HG03469 (cell line): ENCODE data around the gene TBC1D22B.
"Not testable (repeated sequence)": the region's sequence is repeated elsewhere in the genome, so short reads cannot be mapped to it uniquely, and the experiment has no call there.

ENCODE experiments used
- ATAC-seq: cut with Tn5 transposase; IDR thresholded peaks from one replicate; pipeline ENCODE4 v1.9.1; 2021; ENCODE audit warnings: mild to moderate bottlenecking, moderate library complexity, moderate number of reproducible peaks; ENCODE audit not compliant: unreplicated experiment

Gene TBC1D22B

DNA sequence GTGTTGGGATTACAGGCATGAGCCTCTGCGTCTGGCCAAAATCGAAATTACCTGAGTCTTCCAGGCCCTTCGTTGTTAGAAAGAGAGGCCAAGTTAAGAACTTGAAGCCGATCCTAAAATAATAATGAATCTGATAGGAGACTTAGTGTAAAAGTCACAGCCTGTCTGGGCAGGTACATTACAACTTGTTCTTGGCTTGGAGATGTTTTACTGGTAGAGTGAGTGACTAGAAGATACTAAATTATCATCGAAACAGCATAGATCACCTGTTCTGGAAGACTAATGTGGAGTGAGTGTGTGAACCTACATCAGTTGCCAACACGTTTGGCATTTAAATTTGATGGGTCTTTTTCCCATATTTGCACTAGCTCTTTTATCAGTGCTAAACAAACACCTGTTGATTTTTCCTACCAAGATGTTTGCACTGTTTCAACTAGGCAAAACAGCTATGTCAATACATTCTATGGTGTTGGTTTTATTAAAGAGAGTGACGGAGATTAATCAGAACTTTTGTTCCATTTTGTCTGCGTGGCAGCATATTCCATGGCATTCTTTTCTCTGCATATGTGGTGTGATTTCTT is 5.0 kb downstream of the TBC1D22B start:
- no peak for ATAC-seq

DNA sequence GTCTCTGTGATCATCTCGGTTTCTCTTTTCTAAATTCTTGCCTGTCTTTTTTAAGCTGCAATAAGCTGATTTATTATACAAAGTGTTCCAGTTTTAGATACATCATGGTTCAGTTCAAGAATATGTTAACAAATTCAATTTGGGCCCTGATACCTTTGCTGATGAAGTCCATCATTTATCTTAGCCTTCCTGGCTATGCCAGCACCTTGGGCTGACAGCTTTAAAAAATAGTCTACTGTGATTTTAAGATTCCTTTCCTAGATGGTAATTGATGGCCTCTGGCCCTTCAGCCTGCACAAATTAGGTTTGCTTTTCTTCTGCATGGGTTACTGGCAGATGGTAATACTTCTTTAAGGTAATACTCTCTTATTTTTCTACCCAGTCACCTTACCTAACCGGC is 7.4 kb downstream of the TBC1D22B start:
- no peak for ATAC-seq

DNA sequence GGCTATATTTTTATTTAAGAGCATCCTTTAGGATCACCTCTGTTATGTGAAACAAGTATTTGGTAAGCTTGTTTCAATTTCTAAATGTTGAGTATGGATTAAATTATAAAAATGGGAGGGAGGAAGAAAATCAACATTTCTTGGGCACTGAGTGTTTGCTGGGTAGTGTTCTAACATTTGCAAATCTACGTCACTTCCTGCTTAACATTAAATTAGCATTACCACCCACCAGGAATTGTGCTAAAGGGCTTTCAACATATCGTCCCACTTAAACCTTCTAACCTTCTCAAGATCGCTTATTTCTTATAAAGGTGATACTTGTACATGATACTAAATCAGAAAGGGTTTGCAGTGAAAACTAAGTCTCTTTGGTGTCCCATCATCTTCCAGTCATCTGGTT is 8.3 kb downstream of the TBC1D22B start:
- ATAC-seq, result no peak

DNA sequence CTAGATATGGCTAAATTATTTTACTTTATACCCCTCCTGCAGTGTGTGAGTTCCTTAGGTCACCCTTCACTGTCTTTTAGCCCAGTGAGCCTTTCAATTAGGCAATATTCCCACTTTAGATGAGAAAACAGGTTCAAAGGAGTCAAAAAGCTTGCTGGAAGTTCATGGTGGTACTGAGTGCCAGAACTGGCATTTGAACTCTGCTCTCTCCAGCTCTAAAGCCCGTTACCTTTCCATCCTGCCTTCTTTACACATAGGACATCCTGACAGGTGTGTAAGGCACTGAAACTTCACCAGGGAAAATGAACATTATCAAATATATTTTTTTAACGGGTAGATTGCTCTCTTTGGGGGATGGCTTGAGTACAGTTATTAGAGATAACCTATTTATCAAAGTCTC is 11.5 kb downstream of the TBC1D22B start:
- no peak for ATAC-seq

DNA sequence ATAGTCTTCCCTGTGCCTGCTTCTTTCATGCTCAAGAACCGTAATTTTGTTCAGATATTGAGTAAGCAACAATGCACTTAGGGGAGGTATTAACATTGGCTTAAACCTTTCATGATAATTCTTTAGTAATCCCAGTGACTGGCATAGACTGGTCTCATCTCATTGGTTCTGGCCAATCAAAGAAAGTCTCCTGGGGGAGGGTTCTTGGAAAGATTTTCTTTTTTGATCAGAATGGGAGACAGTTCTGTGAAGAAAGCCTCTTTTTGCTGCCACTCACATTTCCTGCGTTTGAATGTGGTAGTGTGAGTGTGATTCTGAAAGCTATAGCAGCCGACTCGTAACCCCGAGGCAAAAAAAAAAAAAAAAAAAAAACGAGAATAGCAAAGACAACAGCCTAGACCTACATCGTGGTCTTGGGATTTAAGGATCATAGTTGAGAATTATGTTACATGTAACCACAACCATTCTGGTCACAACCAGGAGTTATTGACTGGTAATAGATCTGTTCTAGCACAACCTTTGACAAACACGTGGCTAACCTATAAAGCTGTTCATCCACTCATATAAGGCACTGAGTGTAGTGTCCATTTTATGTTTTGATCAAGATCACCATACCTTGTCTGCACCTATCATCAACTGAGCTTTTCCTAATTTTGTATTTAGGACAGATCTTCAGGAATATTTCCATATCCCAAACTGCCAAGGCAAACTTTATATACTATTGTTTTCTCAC is 15.4 kb downstream of the TBC1D22B start:
- no peak for ATAC-seq

DNA sequence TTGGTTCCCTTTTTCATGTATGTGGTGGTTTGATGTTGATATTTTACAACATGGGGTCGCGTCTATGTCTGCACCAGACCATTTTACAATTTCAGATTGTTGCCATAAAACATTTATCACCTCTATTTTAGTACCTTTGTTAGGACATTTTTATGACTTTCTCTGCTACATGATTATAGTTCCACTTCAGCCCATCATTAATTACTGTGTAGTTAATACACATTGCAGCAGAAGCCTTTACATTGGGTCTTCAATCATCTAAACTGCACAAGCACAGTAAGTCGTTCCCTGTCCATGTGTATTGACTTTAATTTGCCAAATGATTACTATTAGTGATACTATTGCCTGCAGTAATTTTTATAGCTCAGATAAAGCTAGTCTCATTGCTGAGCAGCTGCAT is 16.1 kb downstream of the TBC1D22B start:
- ATAC-seq, result no peak

DNA sequence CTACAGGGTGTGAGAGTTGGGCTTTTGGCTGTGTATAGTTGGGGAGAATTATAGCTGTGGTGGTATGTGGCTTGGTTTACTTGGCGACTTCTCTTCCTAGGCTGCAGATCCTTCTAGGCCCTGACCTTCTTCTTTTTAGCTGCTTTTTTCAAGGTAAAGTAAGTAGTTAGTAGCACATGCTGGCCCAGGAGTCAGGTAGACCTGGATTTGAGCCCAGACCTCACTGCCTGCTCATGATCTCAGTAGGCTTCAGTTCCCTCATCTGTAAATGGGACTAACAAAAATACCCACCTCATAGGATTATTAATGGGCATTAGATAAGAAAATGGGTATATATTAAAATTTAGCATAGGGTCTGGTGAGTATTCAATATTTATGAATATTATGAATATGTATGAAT is 17.8 kb downstream of the TBC1D22B start:
- no peak for ATAC-seq

DNA sequence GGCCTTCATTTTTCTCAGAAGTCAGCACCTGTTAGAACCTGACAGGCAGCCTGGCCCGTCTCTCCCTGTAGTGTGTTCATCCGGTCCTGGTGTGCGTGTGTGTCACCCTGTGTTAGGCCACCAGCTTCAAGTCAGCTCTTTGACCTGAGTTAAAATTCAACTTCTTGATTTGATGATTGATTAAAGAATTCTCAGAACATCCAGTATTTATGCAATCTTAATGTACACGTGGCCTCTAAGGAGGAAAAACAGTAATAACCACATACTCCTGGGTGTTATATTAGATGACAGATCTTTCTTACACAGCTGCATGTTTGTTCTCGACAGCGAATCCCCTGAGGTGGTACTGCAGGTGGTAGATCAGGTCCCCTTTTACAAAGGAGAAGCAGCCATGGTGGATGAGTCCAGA is 19.4 kb downstream of the TBC1D22B start:
- ATAC-seq, result no peak

DNA sequence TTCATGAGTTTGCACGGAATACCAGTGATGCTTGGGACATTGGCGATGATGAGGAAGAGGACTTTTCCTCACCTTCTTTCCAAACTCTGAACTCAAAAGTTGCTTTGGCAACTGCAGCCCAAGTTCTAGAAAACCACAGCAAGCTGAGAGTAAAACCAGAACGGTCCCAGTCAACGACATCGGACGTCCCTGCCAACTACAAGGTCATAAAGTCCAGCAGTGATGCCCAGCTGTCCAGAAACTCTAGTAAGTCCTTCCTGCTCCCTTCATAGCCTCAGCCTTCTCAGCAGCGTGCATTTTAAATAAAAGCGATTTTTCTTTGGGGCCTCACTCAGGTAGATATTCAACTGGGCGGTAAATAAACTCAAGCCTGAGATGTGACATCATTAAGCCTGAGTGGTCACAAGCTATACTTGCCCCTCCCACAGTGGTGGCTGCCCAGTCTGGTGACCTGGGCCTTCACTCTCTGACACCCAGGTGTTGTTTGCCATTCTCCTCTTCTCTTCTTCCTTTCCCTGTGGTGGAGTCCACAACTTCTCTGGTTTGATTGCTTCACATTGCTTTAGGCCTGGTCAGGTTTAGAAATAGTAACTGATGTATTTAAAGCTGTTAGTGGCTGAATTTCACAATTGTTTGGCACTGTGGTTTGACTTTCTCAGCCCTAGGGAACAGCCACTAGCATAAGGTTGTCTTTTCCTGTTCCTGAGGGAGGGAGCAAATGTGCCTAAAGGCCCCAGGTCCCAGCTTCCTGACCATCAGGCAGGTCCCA is 22.0 kb downstream of the TBC1D22B start:
- no peak for ATAC-seq

DNA sequence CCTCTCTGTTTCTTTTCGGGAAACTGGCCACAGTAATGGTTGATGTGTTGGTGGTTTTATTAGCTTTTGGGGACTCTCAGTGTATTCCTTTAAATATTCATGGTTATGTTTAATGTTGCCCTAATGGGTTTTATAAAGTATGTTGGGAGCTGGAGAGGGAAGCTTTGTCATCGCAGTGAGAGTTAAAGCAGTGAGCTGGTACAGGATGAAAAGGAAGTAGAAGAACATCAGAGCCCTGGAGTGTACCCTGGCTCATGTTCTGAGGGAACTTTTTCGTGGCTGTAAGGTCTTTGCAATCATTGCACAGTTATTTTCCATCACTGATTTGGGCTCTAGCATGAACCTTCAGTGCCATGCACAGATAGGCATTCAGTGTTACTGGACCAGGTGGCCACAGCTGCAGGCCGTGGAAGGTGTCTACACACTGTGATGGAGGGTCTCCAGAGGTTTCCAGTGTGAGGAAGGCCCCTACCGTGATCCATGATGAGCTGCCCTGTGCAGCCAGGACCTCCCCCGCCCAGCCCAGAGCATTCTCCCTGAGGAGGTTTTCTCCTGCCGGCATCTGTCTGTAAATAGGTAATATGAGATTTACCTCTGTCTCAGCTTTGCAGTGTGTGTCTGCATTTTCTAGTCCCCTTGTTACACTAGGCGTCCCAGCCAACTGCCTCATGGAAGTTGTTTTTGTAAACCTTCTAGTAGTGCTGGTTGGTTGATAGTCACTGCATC is 22.8 kb downstream of the TBC1D22B start:
- no peak for ATAC-seq

DNA sequence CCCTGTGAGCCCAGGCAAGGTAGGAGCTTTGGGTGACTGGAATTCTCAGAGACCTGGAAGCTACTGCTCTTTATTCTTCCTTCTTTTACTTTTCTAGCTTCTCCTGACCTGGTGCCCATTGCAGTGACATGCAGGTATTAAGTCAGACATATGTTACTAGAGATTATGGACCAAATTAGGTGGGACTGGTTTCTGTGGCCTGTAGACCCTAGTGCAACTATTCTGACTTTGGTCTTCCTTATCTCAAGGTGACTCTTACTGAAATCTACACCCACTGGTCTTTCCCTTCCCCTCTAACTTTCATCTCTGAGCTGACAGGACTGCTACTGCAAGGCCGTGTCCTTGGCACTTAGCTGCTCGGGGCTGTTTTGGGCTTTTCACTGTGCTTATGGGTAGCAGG is 24.8 kb downstream of the TBC1D22B start:
- no peak for ATAC-seq

DNA sequence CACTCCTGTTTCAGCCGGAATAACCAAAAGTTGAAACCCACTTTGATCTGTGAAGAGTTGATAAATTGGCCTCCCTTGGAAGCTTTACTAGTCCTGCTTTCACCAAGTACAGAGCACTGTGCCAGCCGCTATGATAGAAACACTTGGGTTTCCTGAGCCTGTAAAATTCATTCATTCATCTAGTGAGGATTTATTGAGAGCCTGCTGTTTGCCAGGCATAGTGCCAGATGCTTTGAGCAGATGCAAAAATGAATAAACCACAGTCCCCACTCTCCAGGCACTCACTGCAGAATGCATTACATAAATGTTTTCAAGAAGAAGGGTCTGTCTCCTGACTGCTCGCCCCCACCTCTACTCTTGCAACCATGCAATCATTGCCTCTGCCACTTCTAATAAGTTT is 25.7 kb downstream of the TBC1D22B start:
- no peak for ATAC-seq

DNA sequence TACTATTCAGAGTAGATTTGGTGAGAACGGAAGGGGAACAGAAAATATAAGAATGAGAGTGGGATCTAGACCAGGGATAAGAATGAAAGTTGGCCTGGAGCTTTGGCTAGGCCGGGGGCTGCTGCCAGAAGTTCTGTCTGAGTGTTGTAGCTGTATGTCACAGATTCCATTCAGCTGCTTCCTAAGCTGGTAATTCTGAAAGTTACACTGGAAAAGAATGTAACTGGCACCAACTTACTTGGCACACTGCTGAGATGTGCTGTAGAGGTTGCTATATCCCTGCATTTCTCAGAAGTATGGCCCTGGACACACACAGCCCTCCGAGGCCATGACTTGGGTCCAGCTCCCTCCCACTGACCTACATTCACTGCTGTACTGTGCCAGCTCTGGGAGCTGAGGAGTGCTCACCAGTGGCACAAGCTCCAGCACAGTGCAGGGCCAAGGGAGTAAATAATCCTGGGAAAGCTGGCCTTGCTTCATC is 26.1 kb downstream of the TBC1D22B start:
- no peak for ATAC-seq

DNA sequence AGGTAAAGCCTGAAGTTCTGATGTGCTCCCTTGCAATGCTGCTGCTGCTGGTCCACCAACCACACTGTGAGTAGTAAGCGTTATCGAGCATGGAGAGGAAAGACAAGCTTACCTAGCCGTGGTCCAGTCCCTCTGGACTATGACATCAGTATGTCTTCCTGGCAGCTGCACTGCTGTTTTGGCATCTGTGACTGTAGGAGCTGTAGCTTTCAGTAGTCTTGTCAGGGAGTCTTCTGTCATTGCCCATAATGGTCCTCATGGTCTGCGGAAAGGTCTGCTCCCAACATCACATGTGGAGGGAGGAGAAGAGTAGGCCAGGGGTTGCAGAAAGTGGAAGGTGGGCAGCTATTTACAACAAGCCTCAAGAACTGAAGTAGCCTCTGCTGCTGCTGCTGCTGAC is 27.2 kb downstream of the TBC1D22B start:
- ATAC-seq, result no peak

DNA sequence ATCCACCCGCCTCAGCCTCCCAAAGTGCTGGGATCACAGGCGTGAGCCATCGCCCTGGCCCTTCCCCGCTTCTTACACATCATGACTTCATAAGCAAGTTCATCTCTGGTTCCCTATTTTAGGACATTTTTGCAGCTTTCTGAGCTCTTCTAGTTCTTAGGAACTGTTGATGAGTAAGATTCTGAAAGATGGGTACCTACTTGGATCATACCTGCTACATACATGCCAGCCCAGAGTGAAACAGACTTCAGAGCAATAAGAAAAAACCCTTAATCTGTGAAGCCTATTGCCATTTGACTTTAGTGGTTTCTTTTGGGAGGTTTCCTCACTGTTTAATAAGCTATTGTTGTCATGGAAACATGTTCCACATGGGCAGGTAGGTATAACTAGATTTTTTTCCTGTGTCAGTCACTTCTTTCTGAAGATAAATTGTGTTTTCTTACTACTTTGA is 28.3 kb downstream of the TBC1D22B start:
- ATAC-seq, result no peak

DNA sequence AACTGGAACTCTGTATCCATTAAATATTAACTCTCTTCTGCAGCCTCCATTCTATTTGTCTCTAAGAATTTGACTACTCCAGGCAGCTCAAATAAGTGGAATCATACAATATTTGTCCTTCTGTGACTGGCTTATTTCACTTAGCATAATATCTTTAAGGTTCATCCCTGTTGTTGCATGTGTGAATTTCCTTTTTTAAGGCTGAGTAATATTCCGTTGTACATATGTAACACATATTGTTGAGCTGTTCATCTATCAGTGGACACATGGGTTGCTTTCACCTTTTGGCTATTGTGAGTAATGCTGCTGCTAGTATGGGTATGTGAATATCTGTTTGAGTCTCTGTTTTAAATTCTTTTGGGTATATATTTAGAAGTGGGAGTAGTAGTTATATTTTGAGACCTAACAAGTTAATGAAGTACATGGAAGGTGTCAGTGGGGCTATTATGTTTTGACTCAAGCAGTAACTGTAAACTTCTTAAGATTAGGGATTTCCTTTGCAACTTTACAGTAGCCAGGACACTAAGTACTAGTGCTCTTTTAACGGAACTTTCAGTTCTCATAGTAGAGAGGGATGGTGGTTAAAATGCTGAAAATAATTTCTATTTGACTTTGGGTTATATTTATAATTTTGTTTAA is 30.1 kb downstream of the TBC1D22B start:
- ATAC-seq, result no peak

DNA sequence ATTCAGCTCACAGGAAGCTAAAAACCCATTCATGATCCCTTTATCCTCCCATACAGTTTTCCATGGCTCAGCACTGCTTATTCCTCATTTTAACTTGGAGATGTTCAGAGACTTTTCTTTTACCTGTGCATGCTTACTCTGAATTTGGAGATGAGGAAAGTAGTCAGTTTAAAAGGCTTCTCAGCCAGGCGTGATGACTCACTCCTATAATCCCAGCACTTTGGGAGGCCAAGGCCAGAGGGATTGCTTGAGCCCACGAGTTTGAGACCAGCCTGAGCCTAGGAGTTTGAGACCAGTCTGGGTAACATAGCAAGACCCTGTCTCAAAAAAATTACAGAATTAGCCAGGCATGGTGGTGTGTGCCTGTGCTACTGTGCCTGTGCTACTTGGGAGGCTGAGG is 30.7 kb downstream of the TBC1D22B start:
- ATAC-seq, result no peak

DNA sequence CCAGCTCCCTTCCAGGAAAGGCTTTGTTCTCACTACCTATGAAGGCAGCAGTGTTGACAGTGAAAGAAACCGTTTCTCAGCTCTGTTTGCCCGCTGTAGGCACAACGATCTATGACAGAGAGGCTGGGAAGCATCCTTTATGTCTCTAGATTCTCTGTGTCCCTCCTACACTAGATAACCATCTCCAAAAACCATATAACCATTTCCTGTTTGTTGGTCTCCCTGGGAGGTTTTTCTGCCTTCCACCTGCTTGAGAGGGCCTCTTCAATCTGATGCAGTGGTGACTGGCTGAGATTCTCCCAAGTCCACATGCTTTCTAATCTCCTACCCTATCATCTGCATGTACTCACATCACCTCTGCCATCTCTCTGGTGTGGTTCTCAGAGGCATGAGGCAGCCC is 32.4 kb downstream of the TBC1D22B start:
- no peak for ATAC-seq

DNA sequence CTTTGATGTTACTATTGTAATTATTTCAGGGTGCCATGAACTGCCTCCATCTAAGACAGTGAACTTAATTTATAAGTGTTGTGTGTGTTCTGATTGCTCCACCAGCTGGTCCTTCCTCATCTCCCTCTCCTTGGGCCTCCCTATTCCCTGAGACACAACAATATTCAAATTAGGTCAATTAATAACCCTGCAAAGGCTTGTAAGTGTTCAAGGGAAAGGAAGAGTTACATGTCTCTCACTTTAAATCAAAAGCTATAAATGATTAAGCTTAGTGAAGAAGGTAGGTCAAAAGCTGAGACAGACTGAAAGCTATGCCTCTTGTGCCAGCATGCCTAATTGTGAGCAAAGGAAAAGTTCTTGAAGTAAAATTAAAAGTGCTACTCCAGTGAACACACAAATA is 35.9 kb downstream of the TBC1D22B start:
- ATAC-seq, result no peak

DNA sequence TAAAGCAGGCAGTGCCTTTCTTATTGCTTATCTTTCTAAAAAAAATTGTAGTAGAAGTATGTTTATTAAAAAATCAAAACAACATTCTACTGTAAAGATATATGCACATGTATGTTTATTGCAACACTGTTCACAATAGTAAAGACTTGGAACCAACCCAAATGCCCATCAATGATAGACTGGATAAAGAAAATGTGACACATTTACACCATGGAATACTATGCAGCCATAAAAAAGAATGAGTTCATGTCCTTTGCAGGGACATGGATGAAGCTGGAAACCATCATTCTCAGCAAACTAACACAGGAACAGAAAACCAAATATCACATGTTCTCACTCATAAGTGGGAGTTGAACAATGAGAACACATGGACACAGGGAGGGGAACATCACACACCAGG is 40.1 kb downstream of the TBC1D22B start:
- ATAC-seq, result not testable (repeated sequence)

DNA sequence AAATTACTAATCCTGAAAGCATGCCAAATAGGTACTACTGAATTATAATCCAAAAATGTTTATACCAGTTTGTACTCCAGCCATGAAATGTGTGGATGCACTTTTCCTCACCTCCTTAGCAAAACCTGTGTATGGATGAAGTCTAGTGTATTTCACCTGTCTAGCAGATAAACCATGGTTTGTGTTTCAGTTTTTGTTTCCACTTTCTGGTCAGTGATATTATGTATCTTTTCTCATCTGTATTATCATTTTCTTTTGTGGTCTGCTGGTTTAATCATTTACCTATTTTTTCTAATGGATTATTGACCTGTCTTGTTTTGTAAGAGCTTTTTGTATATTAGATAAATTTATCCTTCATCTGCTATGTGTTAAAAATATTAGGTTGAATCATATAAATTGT is 41.4 kb downstream of the TBC1D22B start:
- ATAC-seq, result no peak
